H1 (cell line): Measurements from ENCODE around the gene SELENOF.

ENCODE experiments used
- POLR2A ChIP-seq, 2 experiments: IDR thresholded peaks; 1 replicate in 1 of 2; 2 replicates in 1 of 2; pipeline ENCODE4 v1.6.1; 2011; ENCODE audit warnings: low read depth in 2 of 2, low read length in 2 of 2, mild to moderate bottlenecking in 2 of 2; ENCODE audit errors: control extremely low read depth in 1 of 2
- SIN3A ChIP-seq, 2 experiments: IDR thresholded peaks in 1 of 2; conservative IDR thresholded peaks in 1 of 2; 2 replicates each; pipeline ENCODE4 v1.6.1; 2011 to 2012; ENCODE audit warnings: low read length in 2 of 2, improper control_type of control experiment in 1 of 2, low read depth in 1 of 2, mild to moderate bottlenecking in 1 of 2
- TAF1 ChIP-seq: IDR thresholded peaks from 2 replicates; pipeline ENCODE4 v1.6.1; 2011; ENCODE audit warnings: mild to moderate bottlenecking, low read depth, low read length
- TF ChIP-seq, protein P1 (sequence below), 3 experiments: IDR thresholded peaks; 1 replicate in 2 of 3; 2 replicates in 1 of 3; pipeline versions ENCODE4 v1.5.1 to v1.6.1; 2011; ENCODE audit warnings: low read length in 3 of 3, mild to moderate bottlenecking in 3 of 3, inconsistent platforms in 2 of 3, low read depth in 1 of 3, moderate library complexity in 1 of 3; ENCODE audit not compliant: insufficient read depth in 1 of 3; ENCODE audit errors: control extremely low read depth in 1 of 3
- TF ChIP-seq, protein P2 (sequence below): IDR thresholded peaks from 2 replicates; pipeline ENCODE4 v1.6.1; 2012; ENCODE audit warnings: inconsistent platforms

DNA sequence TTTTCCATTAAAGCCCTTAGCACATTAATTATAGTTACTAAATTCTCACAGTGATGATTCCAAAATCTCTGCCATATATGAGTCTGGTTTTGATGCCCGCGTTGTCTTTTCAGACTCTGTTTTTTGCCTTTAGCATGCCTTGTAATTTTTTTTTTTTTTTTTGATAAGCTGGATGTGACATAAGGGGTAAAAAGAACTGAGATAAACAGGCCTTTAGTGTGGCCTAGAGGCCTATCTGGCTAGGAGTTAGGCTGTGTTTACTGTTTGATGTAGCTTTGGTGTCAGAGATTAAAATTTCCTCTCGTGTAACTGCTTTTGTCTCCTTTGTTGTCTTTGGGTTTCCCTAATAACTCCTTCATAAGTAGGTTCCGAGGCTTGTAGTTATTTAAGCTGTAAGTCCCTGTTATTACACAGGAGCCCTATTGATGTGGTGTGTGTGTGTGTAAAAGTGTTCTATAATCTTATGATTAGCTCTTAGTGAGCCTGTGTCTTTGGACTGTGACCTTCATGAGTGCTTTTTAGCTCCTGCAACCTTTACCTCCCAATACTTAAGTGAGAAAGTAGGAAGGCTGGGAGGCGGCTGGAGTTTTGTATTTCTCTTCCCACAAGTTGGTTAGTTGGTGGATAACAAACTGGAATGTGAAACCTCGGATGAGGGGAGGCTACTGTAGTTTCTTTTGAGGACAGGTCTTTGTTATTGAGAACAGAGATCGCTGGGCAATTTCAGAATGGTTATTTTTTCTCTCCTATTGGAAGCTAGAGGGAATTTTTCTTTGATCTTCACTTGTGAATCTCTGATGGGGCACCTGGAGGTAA lies 19.8 kb upstream of the SELENOF start:
- TF ChIP-seq, protein P1, sequence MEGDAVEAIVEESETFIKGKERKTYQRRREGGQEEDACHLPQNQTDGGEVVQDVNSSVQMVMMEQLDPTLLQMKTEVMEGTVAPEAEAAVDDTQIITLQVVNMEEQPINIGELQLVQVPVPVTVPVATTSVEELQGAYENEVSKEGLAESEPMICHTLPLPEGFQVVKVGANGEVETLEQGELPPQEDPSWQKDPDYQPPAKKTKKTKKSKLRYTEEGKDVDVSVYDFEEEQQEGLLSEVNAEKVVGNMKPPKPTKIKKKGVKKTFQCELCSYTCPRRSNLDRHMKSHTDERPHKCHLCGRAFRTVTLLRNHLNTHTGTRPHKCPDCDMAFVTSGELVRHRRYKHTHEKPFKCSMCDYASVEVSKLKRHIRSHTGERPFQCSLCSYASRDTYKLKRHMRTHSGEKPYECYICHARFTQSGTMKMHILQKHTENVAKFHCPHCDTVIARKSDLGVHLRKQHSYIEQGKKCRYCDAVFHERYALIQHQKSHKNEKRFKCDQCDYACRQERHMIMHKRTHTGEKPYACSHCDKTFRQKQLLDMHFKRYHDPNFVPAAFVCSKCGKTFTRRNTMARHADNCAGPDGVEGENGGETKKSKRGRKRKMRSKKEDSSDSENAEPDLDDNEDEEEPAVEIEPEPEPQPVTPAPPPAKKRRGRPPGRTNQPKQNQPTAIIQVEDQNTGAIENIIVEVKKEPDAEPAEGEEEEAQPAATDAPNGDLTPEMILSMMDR (IDR thresholded peaks at IDR 0.05; ENCODE audit: control extremely low read depth in 1 of 3, insufficient read depth in 1 of 3, low read depth in 1 of 3, low read length in 3 of 3): no peak
- TF ChIP-seq SIN3A (conservative IDR thresholded peaks at IDR 0.05 in 1 of 2, IDR thresholded peaks at IDR 0.05 in 1 of 2; ENCODE audit: low read depth in 1 of 2, low read length in 2 of 2) (no peak), POLR2A (IDR thresholded peaks at IDR 0.05; ENCODE audit: control extremely low read depth in 1 of 2, low read depth in 2 of 2, low read length in 2 of 2) (0 out of 3 replicates have a peak, but pooled peaks of 1 of the 2 experiments have one; percentile 10), TAF1 (peak; percentile 41; the same call in 1 of the 2 replicates)
- TF ChIP-seq, protein P2, sequence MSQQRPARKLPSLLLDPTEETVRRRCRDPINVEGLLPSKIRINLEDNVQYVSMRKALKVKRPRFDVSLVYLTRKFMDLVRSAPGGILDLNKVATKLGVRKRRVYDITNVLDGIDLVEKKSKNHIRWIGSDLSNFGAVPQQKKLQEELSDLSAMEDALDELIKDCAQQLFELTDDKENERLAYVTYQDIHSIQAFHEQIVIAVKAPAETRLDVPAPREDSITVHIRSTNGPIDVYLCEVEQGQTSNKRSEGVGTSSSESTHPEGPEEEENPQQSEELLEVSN: no peak
